ENCODE measurements around the gene ZMAT5.

GRCh38 chr22:29722151-29722550 is 44.7 kb downstream of the ZMAT5 start:
- no peak for TF ChIP-seq NFIC (IDR thresholded peaks at IDR 0.05)
- TF ChIP-seq TEAD4 (IDR thresholded peaks at IDR 0.05) = no peak
- no peak for TF ChIP-seq YY1 (IDR thresholded peaks at IDR 0.05; ENCODE audit: low read depth)
- no peak for TF ChIP-seq EP300 (IDR thresholded peaks at IDR 0.05; ENCODE audit: borderline replicate concordance)
- no peak for TF ChIP-seq REST (IDR thresholded peaks at IDR 0.05; ENCODE audit: low read depth)
- no peak for TF ChIP-seq MAX (IDR thresholded peaks at IDR 0.05)
- TF ChIP-seq RAD21 (IDR thresholded peaks at IDR 0.05; ENCODE audit: low read depth) = no peak
- no peak for TF ChIP-seq TAF1 (IDR thresholded peaks at IDR 0.05; ENCODE audit: low read depth)
